NCI-H2196 (cell line): ENCODE results near the gene ZNF385C.
A peak's percentile ranks its signal among the peaks of the same experiment; 100 is the strongest.
"Not testable (repeated sequence)": the region's sequence is repeated elsewhere in the genome, so short reads cannot be mapped to it uniquely, and the experiment has no call there.

Experiments
- DNase-seq: peaks from one replicate; lab custom pipeline; 2025; ENCODE audit not compliant: unreplicated experiment; lab: John Stamatoyannopoulos, UW

Gene ZNF385C, protein sequence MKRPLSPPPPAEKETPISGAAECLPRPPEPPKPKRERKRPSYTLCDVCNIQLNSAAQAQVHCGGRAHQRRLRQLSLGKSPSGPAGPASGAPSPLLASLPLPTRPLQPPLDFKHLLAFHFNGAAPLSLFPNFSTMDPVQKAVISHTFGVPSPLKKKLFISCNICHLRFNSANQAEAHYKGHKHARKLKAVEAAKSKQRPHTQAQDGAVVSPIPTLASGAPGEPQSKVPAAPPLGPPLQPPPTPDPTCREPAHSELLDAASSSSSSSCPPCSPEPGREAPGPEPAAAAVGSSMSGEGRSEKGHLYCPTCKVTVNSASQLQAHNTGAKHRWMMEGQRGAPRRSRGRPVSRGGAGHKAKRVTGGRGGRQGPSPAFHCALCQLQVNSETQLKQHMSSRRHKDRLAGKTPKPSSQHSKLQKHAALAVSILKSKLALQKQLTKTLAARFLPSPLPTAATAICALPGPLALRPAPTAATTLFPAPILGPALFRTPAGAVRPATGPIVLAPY

DNA sequence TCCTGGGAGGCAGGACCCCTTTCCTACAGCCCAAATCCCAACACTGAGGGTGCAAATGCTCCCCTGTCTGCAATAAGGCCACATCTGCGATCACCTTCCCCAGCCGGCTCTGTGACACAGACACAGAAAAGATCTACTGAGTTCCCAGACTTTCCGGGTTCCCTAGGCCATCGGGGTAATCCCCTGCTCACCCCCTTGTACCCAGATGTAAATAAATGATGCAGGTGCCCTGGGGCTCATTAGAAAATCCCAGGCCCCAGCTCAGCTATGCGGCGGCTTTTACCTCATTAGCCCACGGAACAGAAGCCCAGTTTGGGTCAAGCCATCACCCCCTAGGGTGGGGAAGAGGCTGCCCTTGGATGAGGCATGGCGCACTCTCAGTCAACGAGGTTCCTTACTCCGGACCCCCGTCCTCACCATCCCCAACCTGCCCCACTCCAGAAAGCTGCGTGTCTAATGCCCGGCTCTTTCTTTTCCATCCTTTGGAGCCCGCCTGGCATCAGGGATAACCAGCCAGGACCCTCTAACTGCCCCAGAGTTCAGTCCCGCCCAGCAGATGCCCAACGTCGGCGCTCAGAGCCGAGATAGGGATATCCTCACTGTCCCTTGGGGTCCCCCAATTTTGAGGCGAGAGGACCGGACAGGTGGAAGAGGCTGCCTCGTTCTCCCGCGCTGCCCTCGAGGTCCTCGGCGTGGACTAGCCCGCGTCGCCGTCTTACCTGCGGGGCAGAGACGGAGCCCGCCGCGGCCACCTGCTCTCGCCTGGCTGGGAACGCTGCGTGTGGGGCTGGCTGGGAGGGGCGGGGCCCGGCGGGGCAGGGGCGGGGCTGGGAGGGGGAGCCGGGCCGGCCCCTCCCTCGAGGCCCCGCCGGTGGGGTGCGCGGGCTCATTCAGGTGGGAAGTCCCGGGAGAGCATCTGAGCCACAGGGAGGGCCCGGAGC, at the start of gene ZNF385C:
Gene ZNF385C, minus strand, starts transcription at position 783 of the 941 bp plus-strand sequence. CDS start 35,417 bp downstream, outside the sequence.
- DNase-seq: no peak

DNA sequence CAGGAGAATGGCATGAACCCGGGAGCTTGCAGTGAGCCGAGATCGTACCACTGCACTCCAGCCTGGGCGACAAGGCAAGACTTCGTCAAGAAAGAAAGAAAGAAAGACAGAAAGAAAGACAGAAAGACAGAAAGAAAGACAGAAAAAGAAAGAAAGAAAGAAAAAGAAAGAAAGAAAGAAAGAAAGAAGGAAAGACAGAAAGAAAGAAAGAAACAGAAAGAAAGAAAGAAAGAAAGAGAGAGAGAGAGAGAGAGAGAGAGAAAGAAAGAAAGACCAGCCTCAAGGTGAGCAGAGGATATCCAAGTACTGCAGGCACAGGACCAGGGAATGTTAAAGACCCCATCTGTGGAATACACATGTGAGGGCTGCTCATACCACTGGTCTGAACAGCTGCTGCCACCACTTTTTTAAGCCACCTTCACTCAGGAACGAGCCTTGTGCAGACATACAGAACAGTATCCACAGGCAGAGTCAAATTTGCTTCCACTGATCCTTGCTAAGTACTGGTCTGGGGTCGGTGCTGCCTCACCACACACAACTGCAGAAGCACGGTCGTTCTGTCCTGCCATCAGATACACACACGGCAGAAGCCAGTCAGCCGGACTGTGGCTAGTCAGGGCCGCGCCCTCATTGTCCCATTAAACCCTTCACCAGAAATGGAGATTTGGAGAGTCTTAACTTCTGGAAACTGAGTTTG, 48.8 kb upstream of the ZNF385C start:
- no peak for DNase-seq

DNA sequence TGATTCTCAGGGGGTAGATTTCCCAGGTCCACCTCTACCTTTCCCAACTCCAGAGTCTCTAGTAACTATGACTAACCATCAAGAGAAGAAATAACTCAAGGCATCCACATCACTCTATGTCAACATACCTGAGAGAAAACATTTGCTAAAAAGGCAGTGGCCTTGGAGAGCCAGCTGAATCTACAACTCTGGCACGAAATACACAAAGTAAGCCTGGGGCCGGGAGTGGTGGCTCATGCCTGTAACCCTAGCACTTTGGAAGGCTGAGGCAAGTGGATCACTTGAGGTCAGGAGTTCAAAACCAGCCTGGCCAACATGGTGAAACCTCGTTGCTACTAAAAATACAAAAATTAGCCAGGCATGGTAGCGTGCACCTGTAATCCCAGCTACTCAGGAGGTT, 44.9 kb upstream of the ZNF385C start:
- DNase-seq: not testable (repeated sequence)

DNA sequence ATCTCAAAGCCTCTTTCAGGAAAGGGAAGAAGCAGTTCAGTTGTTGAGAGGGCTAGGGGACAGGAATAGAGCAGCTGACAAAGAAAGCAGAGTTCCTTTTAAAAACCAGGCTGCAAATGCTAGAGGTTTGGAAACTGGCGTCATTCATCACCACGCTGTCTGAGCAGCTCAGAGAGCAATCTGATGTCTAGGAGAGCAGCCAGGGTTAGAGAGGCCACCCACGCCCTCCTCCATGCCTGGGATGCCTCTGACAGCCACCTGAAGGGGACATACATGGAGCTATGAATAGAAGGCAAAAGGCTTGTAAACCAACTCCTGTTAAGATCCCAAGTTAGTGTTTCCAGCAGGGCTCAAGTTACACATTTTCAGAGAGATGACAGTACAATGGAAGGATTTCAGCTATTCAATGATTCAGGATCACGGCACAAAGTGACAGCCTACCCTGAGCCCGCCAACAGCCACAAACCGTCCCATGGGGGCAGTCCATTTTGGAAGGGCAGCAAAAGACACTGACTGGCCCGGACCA, 44.2 kb upstream of the ZNF385C start:
- no peak for DNase-seq

DNA sequence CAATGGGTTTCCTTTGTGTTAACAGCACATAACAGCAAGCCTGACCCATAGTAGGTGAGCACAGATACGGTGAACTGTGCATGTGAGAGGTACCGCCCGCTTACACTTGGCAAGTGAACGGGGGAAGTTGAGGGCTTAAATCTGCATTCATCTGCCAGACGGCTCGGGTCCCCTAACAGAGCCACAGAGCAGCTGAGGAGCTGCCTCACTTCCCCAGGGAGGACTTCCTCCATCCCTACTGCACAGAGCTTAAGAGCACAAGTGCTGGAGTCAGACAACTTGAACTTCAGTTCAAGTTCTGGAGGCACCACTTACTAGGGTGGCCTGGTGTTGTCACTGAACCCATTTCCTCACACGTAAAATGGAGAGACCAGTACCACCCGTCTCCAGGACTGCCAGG, 43.1 kb upstream of the ZNF385C start:
- DNase-seq: no peak

DNA sequence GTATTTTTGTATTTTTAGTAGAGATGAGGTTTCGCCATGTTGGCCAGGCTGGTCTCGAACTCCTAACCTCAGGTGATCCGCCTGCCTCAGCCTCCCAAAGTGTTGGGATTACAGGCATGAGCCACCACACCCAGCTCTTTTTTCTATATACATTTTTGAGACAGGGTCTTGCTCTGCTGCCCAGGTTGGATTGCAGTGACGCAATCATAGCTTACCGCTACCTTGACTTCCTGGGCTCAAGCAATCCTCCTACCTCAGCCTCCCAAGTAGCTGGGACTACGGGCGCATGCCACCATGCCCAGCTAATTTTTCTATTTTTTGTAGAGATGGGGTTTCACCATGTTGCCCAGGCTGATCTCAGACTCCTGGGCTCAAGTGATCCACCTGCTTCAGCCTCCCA, 42.4 kb upstream of the ZNF385C start:
- DNase-seq: not testable (repeated sequence)

DNA sequence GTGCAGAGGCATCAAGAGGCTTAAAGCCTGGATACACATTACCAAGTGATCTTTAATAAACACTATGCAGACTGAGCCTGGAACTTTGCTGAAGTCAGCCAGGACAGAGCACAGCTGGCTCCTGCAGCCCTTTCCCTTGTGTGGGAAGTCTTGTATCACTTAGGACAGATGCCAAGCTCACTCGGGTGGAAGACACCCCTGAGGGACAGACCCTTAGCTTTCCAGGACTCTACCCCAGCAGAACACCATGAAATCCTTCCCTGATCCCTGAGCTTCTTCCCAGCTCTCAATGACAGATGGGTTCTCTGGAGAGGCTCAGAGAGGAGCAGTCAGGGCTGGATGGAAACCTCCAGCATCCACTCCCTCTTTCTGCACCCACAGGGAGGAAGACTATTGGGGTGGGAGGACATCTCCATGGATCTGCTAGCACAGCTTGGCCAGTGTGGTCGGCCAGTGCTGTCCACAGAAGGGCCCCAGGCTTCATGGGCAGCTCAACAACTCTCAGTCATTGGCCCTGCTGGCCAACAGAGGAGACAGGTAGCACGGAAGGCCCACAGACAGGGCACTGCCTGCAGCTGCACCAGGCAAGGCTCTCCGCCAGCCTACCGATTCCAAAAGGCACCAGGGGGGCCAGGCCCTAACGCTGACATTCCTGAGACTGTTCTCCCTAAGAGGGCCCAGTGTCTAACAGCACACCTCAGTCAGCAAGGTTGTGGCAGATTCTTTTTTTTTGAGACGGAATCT, 40.6 kb upstream of the ZNF385C start:
- DNase-seq: no peak

DNA sequence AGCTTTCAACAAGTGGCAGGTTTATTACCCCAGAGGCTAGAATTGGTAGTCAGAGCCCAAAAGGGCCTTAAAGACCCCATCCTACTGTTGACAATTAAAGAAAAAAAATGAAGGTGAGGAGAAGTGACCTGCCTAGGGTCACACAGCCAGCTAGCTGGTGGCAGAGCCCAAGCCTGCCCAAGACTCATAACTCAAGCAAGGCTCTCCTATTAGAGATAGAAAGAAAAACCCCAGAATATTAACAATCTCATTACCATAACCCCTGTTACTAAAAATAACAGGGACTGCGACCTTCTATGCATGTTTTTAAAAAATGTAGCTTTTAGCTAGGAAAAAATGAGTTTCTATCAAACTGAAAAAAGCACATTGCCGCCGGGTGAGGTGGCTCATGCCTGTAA, 38.4 kb upstream of the ZNF385C start:
- DNase-seq: no peak

DNA sequence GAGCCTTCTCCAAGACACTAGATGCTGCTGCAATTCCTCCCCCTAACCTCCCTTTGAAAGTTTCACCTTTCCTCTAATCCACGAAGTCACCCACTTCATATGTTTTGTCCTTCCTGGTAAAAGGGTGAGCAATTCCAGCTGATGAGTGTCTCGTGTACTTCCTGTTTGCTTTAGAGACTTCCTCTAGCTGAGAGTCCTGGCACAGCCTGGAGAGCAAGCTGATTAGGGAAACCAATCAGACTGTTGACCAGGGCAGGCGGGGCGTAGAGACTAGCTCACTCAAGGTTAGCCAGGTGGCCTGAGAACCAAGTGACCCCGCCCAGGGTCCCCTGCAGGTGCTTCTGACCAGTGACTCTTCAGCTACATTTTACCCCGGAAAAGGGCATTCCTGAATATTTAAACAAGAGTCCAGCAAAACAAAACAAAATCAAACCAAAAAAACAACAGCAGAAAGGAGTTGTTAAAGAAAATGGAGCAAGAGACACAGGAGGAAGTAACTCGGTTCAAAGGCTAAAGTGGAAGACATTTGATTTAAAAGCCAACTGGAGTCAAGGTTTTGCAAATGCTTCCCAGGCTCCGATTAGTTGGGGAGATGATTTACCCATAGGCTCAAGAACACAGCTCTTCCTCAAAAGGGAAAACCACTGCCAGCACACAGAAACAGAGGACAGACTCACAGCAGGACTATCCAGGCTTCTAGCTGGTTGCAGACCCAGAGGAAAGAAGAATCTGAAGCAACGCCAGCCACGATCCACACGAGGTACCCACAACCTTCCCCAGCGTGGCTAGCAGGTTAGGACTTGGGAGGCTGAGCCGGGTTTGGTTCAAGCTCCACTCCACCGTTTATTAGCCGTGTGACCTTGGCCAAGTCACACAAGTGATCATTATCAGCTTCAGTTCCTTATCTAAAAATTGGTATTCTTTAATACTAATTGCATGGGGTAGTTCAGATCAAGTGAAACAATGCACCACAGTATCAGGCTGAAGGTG, 37.7 kb upstream of the ZNF385C start:
- DNase-seq: peak; percentile 53

DNA sequence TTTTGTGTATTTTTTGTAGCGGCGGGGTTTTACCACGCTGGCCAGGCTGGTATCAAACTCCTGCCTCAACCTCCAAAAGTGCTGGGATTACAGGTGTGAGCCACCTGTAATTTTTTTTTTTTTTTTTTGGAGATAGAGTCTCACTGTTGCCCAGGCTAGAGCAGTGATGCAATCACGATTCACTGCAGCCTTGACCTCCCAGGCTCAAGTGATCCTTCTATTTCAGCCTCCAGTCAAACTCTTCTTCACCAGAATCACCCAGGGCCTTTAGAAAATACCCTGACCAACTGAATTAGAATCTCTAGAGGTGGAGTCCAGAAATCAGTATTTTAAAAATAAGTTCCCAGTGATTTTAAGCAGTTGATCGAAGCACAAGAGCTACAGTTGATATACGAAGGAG, 36.9 kb upstream of the ZNF385C start:
- no peak for DNase-seq

DNA sequence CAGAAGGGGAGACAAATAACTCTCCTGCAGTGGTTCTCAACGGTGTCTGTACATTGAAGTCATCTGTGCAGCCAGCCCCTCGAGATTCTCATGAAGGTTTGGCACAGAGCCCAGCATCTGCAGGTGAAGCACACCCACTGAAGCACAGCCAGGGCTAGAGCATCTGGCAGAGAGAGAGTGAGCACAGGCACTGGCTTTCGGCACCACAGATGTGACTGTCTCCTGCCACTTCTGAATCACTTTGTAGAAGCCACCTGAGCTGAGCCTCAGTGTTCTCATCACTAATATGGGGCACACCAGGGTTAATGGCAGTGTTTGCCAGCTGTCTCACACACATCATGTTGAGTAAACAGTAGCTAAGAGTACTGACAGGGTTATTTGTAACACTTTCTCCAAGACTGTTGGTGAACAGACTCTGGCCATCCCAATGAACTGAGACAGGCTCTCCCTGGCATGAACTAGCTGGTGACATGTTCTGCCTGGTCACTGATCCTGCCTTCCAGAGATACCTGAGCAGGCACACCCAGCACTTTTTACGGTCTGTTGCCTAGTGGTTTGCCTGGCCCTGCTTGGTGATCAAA, 35.3 kb upstream of the ZNF385C start:
- peak; percentile 47 for DNase-seq

DNA sequence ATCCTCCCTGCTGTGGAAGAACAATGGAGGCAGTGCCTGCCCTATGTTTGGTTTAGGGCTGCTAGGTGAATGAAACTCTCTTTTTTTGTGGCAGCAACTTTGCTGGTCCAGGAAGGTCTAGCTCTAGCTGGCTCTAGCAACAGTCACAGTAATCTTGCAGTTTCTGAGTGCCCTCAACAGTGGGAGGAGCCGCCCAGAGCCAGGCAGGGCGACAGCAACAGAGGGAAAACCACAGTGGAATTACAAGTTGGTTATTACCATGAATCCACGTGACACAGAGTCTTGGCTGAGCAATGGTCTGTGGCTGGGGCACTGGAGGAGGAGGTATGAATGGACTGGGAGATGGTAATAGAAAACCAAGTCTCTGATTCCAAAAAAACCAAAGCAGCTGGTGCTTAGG, 34.7 kb upstream of the ZNF385C start:
- peak; percentile 58 for DNase-seq

DNA sequence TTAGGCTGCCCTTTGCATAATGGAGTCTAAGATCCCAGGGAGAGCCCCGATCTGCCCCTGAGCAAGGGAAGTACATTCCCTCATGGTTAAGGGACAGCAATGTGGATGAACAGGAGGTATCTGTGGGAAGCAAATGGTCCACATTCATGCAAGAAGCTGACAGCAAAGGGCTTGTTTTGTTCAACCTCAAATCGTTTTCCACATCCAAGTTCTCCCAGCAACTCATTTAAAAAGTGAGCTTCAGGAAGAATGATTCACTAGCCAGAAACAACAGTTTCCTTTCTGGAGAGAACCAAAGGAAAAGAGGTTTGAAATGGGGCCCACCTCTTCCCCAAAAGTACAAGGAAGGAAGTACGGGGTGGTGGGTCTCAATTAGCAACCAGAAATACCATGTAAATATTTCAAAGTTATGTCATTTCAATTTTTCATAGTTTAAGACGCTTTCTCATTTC, 33.7 kb upstream of the ZNF385C start:
- DNase-seq: no peak

DNA sequence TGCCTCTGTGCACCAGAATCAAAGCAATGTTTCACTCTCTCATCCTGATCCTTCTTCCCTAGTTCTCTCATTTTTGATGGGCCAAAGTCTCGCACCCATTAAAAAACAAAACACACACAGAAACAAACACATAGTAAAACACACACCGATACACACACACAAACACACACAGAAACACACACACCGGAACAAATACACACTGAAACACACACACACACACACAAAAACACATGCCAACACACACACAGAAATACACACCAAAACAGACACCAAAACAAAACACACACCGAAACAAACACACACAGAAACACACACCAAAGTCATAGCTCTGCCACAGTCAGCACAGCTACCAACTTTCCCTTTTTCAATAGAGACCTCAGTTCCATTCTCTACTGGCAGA, 33.0 kb upstream of the ZNF385C start:
- DNase-seq: no peak

DNA sequence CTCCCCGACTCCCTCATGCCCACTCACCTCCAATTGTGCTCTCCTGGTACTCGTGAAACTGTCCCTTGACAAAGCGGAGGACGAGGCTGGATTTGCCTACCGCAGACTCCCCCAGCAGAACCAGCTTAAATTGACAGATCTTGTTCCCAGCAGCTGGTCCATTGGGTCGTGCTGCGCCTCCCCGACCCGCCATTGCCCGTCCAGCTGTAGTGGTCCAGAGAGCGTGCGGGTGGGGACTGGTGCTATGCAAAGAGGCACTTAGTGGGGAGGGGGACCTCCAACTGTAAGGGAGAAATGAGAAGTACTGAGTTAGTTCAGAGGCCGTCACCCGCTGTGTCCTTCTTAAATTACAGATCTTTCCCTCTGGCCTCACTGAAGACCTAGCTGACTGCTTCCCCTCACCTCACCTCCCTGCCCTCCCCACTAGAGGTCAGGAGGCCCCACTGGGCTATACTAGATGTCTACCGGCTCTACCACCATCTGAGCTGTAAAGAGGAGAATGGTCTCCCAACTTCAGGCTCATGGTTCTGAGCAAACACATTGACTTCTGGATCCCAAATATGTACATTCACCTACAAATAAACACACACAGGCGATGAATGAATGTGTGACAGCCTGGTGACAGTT, 32.1 kb upstream of the ZNF385C start:
- no peak for DNase-seq

DNA sequence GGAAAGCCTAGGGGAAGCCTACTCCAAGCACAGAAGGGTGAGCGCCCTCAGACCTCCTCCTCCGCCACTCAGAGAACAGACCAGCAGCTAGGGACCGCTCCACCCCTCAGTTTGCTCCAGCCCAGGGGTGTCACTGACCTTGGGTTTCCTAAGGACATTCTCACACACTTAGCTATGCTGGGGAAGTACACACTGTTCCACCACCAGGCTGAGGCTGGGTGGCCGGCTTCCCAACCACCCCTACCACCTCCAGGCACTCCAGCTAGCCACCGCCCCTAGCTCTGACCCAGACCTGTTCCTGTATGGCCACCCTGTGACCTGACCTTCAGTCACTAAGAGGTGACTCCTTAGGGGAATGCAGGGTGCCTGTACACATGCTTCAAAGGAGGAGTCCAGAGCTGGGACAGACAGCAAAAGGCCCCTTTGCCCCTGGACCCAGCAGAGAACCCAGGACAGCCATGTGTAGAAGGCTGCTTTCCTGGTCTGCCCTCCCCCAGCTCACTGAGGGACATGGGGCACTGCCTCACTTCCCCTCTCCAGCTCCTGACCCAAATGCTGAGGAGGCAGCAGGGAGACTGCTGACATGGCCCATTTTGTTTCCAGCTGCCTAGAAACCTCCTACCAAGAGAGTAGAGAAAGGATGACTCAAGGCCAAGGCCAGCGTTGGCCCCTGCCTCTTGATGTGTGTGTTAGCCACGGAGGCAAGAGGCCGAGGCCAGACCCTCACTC, 31.0 kb upstream of the ZNF385C start:
- DNase-seq: no peak

DNA sequence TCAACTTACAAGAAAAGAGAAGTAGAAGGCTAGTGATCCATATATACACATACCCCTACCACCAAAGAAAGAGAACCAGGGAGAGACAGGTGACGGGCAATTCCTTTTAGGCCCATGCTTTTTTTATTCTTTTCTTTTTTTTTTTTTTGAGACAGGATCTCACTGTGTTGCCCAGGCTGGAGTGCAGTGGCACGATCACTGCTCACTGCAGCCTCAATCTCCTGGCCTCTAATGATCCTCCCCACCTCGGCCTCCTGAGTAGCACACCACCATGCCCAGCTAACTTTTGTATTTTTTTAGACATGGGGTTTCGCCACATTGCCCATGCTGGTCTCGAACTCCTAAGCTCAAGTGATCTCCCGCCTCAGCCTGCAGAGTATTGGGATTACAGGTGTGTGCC, 29.1 kb upstream of the ZNF385C start:
- DNase-seq: no peak
